Keratinocyte (primary cell): Measurements from ENCODE around the gene GATAD1.
"Not testable (repeated sequence)": the region's sequence is repeated elsewhere in the genome, so short reads cannot be mapped to it uniquely, and the experiment has no call there.

Experiments
- EZH2 ChIP-seq: IDR thresholded peaks from one replicate; pipeline ENCODE4 v1.6.1; 2012; ENCODE audit warnings: inconsistent platforms, mild to moderate bottlenecking, low read length, moderate library complexity
- TF ChIP-seq, protein P1 (sequence below), 3 experiments: IDR thresholded peaks in 1 of 3; conservative IDR thresholded peaks in 1 of 3; optimal IDR thresholded peaks in 1 of 3; 2 replicates in 2 of 3; 3 replicates in 1 of 3; pipeline versions ENCODE3 to v1.5.1; 2011; ENCODE audit warnings: low read length in 3 of 3, mild to moderate bottlenecking in 3 of 3, moderate library complexity in 2 of 3, control low read depth in 1 of 3, inconsistent platforms in 1 of 3; ENCODE audit not compliant: insufficient read depth in 2 of 3; ENCODE audit errors: extremely low read depth in 1 of 3

DNA sequence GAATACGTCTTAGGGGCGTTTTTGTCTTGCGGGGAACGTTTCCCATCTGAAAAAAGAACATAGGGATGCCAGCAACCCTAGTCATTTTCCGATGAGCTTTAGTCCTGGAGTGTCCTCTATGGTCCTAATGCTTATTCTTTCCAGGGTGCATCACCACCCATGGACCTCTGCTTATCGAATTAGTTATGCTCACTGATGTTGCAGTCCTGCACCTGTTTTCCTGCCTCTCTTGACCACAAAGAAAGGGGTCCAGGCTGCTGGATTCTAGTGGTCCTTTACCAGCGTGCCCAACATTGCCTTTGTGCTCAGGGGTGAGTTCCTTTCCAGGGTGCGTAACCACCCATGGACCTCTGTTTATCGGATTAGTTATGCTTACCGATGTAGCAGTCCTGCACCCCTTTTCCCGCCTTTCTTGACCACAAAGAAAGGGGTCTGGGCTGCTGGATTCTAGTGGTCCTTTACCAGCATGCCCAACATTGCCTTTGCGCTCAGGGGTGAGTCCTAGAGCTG is 28.0 kb downstream of the GATAD1 start:
- TF ChIP-seq, protein P1, sequence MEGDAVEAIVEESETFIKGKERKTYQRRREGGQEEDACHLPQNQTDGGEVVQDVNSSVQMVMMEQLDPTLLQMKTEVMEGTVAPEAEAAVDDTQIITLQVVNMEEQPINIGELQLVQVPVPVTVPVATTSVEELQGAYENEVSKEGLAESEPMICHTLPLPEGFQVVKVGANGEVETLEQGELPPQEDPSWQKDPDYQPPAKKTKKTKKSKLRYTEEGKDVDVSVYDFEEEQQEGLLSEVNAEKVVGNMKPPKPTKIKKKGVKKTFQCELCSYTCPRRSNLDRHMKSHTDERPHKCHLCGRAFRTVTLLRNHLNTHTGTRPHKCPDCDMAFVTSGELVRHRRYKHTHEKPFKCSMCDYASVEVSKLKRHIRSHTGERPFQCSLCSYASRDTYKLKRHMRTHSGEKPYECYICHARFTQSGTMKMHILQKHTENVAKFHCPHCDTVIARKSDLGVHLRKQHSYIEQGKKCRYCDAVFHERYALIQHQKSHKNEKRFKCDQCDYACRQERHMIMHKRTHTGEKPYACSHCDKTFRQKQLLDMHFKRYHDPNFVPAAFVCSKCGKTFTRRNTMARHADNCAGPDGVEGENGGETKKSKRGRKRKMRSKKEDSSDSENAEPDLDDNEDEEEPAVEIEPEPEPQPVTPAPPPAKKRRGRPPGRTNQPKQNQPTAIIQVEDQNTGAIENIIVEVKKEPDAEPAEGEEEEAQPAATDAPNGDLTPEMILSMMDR (optimal IDR thresholded peaks at IDR 0.05 in 1 of 3, IDR thresholded peaks at IDR 0.05 in 1 of 3, conservative IDR thresholded peaks at IDR 0.05 in 1 of 3; ENCODE audit: extremely low read depth in 1 of 3, insufficient read depth in 2 of 3, low read length in 3 of 3): not testable (repeated sequence)
- TF ChIP-seq EZH2: not testable (repeated sequence)
